GM18870 (cell line): Measurements from ENCODE around the gene AGAP1.

Experiments
- ATAC-seq: cut with Tn5 transposase; IDR thresholded peaks from one replicate; pipeline ENCODE4 v1.9.1; 2021; ENCODE audit warnings: moderate library complexity; ENCODE audit not compliant: unreplicated experiment

AGAP1 gene

DNA sequence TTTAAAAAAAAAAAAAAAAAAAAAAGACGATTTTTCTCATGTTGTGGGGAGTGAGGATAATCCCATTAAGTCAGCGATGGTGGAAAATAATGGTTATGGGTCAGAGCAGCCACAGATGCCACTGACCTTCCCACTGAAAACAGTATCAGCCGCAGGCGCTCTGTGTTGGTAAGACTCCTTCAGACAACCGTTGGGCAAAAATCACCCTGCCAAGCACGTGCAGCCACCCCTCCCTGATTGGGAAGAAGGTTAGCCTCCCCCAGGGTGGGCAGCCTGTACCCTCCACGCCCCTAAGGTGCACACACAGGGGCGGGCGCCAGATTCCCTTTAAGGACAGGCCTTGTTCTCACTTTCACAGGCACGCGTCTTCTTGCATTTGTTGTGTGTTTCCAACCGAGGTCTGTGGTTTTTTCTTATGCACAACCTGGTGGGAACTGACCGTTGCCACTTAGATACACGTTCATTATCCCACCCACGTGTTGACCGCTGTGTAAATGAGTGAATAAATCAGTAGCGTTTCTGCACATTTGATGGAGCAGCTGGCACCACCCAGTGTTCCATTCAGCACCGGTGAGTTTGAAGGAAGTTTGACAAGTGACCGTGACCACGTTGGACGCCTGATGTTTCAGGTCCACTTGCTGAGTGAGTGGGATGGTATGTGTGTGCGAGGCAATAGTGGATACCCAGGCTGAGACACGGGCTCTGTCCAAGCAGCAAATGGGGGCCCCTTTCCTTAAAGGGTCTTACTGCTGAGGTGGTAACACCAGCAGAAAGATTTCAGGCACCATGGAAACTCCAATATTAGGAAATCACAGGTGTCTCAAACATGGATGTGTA, 476.6 kb downstream of the AGAP1 start:
- ATAC-seq = no peak

GRCh38 chr2:235976516-235976915, 482.7 kb downstream of the AGAP1 start:
- no peak for ATAC-seq

DNA sequence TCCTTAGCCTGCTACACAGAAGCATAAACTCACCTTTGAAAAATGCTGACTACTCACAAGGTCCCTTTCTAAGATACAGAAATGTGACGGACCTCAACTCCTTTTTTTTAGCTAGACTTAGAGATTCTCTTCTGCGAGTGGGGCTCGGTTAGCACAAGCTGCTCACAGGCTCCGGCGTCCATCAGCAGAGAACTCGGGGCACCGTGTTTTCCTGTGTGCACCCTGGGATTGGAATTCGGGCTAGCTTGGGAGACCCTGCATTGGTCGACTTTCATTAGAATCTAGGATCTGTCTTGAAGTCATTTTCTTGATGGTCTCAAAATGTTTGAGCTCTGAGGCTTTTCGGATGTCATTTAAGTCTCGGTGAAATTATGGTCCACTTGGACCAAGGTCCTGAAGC, 483.1 kb downstream of the AGAP1 start:
- ATAC-seq = no peak

GRCh38 chr2:235977445-235977844, 483.6 kb downstream of the AGAP1 start:
- no peak for ATAC-seq

- ATAC-seq = no peak
Measured at GRCh38 chr2:235978022-235978421, 484.2 kb downstream of the AGAP1 start.

DNA sequence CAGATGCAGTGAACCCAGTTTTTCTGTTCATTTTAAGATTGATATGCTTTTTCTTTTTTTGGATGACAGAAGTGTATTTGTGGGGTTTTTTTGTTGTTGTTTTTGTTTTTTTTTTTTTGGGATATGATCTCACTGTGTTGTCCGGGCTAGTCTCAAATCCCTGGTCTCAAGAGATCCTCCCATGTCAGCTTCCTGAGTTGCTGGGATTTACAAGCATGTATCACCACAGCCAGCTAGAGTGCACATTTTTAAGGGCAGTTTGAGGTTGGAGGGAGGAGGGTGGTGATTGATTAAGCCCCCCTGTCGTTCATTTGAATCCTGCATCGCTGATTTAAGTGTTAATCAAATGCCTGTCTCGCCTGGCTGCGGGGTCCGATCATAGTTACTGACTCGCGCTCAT, 485.2 kb downstream of the AGAP1 start:
- no peak for ATAC-seq

GRCh38 chr2:235979753-235980435, 486.1 kb downstream of the AGAP1 start:
- ATAC-seq = no peak

GRCh38 chr2:235981631-235982030, 487.8 kb downstream of the AGAP1 start:
- ATAC-seq = no peak

DNA sequence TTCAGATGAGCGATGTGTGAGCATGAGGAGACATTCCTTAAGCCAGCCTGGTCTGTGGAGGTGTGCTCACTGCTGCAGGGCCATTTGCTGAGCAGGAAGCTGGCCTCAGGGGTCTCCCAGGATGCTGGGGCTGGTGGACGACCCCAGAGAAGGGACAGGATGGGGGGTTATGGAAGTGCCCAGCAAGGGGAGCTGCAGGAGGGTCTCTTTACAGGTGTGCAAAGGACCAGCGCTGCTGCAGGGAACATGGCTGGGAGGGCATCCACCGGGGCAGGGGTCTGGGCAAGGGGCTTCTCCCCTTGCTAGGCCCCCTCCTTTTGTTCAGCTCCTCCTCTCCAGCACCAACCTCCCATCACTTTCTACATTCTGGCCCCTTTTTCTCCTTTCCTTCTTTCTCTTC, 489.2 kb downstream of the AGAP1 start:
- ATAC-seq = no peak

DNA sequence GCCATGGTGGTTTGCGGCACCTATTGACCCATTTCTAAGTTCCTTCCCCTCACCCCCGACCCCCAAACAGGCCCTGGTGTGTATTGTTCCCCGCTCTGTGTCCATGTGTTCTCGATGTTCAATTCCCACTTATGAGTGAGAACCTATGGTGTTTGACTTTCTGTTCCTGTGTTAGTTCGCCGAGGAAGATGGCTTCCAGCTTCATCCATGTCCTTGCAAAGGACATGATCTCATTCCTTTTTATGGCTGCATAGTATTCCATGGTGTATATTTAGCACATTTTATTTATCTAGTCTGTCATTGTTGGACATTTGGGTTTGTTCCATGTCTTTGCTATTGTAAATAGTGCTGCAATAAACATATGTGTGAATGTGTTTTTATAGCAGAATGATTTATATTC, 490.7 kb downstream of the AGAP1 start:
- no peak for ATAC-seq

- ATAC-seq = no peak
Measured at GRCh38 chr2:235986361-235986760, 492.5 kb downstream of the AGAP1 start.

- no peak for ATAC-seq
Measured at GRCh38 chr2:235988271-235989015, 494.6 kb downstream of the AGAP1 start.

GRCh38 chr2:235989591-235989990, 495.7 kb downstream of the AGAP1 start:
- no peak for ATAC-seq

DNA sequence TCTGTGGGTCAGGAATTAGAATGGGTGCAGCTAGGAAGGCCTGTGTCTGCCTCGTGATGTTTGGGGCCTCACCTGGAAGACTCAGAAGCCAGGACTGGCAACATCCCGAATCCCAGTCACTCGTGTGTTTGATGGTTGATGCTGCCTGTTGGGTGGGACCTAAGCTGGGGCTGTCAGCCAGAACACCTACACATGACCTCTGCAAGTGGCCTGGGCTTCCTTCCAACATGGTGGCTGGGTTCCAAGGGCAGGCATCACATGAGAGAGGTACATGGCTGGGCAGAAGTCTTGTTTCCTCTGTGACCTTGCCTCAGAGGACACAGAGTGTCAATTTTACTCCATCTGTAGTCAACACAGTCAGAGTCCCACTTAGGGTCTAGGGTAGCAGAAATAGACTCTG, 496.5 kb downstream of the AGAP1 start:
- no peak for ATAC-seq

DNA sequence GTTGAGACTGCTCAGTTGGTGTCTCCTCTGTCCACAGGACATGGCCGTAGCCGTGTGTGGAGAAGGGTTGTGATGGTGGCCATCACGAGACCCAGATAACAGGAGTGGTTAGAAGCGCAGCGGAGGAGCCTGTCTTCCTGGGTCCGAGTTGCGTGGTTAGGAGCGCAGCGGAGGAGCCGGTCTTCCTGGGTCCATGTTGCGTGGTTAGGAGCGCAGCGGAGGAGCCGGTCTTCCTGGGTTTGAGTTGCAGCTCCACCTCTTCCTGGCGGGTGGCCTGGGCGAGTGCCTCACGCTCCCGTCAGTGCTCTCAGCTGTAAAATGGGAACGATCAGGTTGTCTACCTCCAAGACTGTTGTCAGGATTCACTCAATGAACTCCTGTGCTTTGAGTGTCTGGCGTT, 498.2 kb downstream of the AGAP1 start:
- no peak for ATAC-seq

DNA sequence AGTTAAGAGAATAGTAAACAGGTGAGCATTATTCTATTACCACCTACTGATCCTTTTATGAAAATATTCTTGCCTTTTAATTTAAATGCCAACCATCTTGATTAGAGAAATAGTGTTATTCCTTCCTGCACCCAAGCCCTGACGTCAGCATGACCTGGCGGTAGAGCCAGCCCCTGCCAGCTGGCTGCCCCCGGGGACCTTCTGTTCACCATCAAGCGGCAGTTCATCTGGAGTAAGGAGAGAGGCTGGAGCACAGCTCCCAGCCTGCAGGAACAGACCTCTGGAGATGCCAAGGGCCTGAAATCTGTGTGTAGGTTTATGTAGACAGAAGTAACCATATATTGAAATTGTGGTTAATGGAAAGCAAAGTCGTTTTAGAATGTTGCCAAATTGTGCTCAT, 502.6 kb downstream of the AGAP1 start:
- ATAC-seq = no peak

GRCh38 chr2:235999011-235999410, 505.2 kb downstream of the AGAP1 start:
- no peak for ATAC-seq

DNA sequence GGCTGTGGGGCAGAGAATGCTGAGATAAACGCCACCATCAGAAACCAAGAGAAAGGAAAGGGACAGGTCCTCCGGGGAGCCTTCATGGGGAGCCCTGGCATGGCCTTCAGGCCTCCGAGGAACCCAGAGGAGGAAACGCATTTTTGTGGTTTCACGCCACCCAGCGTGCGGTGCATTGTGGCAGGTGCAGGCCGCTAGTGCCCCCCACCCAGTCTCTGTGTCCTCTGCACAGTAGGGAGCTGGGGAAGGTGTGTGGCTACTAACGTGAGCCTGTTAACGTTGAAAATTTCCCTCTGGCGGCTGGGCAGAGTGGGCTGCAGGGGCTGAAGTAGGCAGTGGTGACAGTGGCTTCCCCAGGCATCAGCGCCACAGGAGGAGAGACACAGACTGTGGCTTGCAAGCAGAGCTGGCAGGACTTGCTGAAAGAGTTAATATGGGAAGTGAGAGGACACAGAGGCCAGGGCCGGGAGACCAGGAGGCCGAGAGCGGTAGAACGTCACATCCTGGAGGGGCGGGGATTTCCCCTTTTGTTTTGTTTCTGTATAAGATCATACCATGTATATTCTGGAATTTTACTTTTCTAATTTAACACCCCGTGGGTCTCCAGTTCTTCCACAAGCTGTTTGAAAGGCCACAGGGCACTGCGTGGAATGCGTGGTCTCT, 507.5 kb downstream of the AGAP1 start:
- ATAC-seq = no peak

DNA sequence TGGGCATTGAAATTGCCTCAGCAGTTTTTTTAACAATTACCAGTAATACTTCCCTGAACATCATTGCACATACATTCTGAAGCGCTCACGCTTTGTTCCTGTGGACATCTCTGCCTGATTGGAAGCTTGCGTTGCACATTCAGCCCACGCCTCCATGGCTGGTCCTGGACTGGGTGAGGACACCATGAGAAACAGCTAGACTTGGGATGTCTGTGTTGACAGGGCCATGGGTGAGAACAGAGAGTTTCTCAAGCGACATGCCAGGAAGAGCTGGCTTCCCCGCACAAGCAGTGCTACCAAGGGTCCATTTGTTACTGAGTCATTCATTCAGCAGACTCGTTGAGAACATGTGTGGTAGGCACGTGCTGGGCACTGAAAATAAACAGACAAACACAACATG, 508.0 kb downstream of the AGAP1 start:
- ATAC-seq = no peak

DNA sequence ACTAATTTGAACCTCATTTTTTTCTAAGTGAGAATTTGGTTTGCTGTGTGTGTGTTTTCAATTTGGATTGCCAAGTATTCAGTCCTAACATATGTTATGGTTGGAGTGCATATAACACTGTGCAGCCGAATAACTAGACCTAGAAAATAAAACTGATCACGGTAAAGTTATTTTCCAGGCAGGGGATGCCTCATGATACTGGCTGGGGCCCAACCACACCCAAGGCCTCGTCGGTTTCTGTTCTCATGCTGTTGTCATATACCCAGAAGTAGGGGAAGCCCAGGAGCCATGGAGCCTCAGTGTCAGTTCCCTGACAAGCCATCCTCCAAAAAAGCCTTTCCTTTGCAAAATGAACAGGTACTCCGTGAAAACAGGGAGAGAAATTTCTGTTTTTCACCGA, 514.2 kb downstream of the AGAP1 start:
- no peak for ATAC-seq

- no peak for ATAC-seq
Measured at GRCh38 chr2:236008857-236009256, 515.0 kb downstream of the AGAP1 start.
